OCI-LY7 (cell line): ENCODE measurements around the gene CABLES1.

Experiments
- CTCF ChIP-seq: fragments of 200-600 bp; sonication (generic); conservative IDR thresholded peaks from 2 replicates; pipeline ENCODE4 v1.5.1; 2014; ENCODE audit warnings: mild to moderate bottlenecking, antibody characterized with exemption, low read length, moderate library complexity, mixed read lengths
- EZH2phosphoT487 ChIP-seq: fragments of 200-600 bp; sonication (generic); IDR thresholded peaks from 2 replicates; pipeline ENCODE4 v1.6.1; 2018; ENCODE audit warnings: low read depth, borderline replicate concordance, mild to moderate bottlenecking, mixed run types, antibody characterized with exemption, low read length, moderate library complexity, mixed read lengths

GRCh38 chr18:23121133-23121532, 14.2 kb upstream of the CABLES1 start:
- TF ChIP-seq CTCF (no peak), EZH2phosphoT487 (no peak)
